ENCODE data around the gene LMAN2. TPM values are rescaled to one million over a fixed set of nuclear protein-coding genes. Genes with fewer than 3 reads are reported as not detected.

The LMAN2 gene
- total RNA-seq, 6 experiments from 2014 or later, result 103 to 297 (median 160) TPM

DNA sequence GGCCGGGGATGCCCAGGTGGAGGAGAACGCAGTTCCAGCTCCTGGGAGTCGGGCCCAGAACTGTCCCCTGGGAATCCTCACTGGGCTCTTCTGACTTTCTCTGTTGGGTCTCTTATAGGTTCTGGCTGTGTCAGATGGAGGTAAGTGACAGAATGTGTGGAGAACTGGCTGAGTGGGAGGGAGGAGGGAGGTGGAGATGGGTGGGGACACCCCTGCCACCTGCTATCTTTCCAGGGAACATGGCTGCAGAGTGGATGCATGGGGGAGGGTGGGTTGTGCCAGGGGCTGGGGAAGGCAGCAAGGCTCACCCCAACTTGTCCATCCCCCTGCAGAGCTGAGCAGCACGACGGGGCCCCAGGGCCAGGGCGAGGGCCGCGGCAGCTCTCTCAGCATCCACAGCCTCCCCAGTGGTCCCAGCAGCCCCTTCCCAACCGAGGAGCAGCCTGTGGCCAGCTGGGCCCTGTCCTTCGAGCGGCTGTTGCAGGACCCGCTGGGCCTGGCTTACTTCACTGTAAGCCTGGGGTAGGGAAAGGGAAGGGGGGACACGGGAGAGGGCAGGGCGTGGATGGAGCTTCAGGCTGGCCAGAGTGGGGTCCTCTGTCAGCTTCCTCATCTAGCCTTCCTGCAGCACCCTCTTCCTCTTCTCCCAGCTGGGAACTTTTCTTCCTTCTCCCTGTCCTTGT lies 14.5 kb upstream of the LMAN2 start:
- 86% methylated on average over 5 of the region's 14 CpGs for WGBS (ENCODE audit: insufficient coverage, low coverage, low lambda C conversion rate, missing lambda C conversion rate)
- Histone ChIP-seq H3K36me3 (no peaks in the 10 kb centered on the region), H3K4me1 (peaks cover 0 to 66% (median 31%) of the 10 kb centered on the region in 4 donors), H3K9me3 (no peaks in the 10 kb centered on the region), H3K27ac (peak overlapping the region; percentile 71 to 93 (median 93)), H3K4me3 (no peak overlapping the region), H3K27me3 (no peaks in the 10 kb centered on the region)
- ATAC-seq (no peak), DNase-seq (peak in 1 of 3 donors; percentile 53)
- TF ChIP-seq POLR2A (IDR thresholded peaks at IDR 0.05), result no peak
- TF ChIP-seq, protein P1, sequence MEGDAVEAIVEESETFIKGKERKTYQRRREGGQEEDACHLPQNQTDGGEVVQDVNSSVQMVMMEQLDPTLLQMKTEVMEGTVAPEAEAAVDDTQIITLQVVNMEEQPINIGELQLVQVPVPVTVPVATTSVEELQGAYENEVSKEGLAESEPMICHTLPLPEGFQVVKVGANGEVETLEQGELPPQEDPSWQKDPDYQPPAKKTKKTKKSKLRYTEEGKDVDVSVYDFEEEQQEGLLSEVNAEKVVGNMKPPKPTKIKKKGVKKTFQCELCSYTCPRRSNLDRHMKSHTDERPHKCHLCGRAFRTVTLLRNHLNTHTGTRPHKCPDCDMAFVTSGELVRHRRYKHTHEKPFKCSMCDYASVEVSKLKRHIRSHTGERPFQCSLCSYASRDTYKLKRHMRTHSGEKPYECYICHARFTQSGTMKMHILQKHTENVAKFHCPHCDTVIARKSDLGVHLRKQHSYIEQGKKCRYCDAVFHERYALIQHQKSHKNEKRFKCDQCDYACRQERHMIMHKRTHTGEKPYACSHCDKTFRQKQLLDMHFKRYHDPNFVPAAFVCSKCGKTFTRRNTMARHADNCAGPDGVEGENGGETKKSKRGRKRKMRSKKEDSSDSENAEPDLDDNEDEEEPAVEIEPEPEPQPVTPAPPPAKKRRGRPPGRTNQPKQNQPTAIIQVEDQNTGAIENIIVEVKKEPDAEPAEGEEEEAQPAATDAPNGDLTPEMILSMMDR (IDR thresholded peaks at IDR 0.05), result no peak
- intact Hi-C loops (cut with DNase I), result no loop called here

DNA sequence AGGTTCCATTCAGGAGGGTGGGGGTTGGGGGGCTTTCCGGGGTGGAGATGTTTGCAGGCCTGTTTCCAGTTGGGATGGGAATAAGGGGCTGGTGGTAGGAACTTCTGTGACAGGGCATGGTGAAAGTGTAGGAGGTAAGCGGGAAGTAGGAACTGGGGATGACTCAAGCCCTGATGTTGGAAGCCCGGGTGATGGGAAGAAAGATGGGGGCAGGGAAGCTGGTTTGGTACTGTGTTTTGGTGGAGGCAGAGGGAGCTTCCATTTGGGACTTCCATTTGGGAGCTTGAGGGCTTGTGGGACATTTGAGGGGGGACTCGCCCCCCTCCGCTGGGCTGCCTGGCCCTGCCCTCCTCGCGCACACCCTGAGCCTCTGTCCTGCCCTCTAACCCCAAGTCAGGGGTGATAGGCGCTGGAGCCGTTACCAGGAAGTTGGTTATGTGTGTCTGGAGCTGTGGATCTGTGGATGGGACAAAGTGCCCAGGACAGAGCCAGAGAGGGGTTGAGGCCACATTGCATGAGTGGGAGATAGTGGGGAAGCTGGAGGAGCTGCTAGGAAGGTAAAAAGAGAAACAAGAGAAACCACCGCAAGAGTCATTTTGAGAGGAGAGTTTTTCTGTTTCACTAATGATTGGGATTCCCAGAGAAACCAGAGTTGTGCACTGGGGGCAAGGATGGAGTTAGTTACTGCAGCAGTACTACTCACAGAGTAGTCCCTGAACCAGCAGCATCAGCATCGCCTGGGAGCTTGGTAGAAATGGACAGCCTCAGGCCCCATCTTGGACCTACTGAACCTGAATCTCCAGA lies 12.9 kb upstream of the LMAN2 start:
- H3K27me3 ChIP-seq, result no peaks in the 10 kb centered on the region
- H3K4me1 ChIP-seq, result peaks cover 0 to 63% (median 33%) of the 10 kb centered on the region in 4 donors
- WGBS (ENCODE audit: insufficient coverage, low coverage, low lambda C conversion rate, missing lambda C conversion rate), result 51% methylated on average over 6 of the region's 11 CpGs
- DNase-seq (peak in 1 of 3 donors; percentile 37), ATAC-seq (no peak)
- H3K36me3 ChIP-seq, result no peaks in the 10 kb centered on the region
- no peak overlapping the region for H3K27ac ChIP-seq
- intact Hi-C loops (cut with DNase I), result no loop called here
- no peak overlapping the region for H3K4me3 ChIP-seq
- TF ChIP-seq, protein P1 (IDR thresholded peaks at IDR 0.05), result no peak
- no peak for TF ChIP-seq POLR2A (IDR thresholded peaks at IDR 0.05)
- H3K9me3 ChIP-seq, result no peaks in the 10 kb centered on the region

DNA sequence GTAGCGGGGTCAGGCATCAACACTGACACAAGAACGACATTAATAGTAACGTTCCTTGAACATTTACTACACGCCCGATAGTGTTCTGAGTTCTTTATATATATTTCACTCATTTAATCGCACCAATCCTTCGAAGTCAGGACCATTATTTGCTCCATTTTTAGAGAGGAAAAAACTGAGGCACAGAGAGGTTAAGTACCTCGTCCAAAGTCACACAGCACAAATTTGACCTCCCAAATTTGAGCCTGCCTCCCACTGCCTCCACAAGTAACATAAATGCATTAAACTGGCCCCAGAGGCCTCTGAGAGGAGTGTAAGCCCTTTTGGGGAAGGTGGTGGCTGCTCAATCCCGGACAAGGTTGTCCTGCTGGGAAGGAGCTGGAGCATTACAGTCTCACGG lies 12.1 kb upstream of the LMAN2 start:
- Histone ChIP-seq H3K4me1 (peaks cover 0 to 63% (median 33%) of the 10 kb centered on the region in 4 donors), H3K27ac (peak overlapping the region in 1 of 3 donors; percentile 94), H3K27me3 (no peaks in the 10 kb centered on the region), H3K4me3 (peak overlapping the region; percentile 44 to 68 (median 58)), H3K9me3 (no peaks in the 10 kb centered on the region), H3K36me3 (no peaks in the 10 kb centered on the region)
- intact Hi-C loops (cut with DNase I), result no loop called here
- DNase-seq (peak in 1 of 3 donors; percentile 11), ATAC-seq (no peak)
- WGBS (ENCODE audit: insufficient coverage, low coverage, low lambda C conversion rate, missing lambda C conversion rate), result 32% methylated on average over 10 of the region's 10 CpGs
- TF ChIP-seq, protein P1 (IDR thresholded peaks at IDR 0.05), result no peak
- no peak for TF ChIP-seq POLR2A (IDR thresholded peaks at IDR 0.05)

DNA sequence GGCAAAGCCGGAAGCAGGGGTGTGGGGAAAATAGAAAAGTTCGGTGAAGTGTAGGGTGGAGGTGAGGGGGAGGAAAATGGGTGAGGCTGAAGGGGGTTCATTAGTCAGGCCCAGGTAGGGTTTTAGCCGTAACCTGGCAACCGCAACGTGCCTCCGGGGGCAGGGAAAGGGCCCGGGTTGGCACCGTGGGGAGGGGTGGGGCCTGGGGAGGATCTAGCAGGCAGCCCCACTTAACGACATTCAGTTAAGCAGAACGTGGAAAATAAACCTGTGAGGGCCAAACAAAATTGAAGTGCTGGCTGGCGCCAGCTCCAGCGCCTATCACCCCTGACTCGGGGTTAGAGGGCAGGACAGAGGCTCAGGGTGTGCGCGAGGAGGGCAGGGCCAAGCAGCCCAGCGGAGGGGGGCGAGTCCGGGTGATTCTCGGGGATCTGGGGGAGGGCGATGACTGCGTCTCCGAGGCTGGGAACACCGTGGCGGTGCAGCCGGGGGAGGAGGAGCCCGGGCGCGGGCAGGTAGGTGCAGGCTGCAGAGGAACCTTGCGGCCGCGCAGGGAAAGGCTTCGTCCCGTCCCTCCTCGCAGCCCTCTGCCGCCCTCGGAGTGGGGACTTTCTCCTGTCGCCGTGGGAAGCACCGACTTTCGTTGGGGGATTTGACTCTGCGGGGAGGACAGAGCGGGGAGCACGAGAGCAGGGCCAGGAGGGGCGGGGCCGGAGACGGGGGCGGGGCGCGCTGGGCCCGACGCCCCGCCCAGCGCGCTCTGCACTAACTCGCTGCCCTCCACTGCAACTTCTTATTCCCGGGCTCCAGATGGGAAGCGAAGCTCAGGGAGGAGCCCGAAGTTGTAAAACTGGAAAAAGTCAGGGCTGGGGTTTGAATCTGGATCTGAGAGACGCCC lies 11.4 kb upstream of the LMAN2 start:
- DNase-seq, result peak; percentile 72 to 90 (median 86)
- WGBS (ENCODE audit: insufficient coverage, low coverage, low lambda C conversion rate, missing lambda C conversion rate), result 6% methylated on average over 33 of the region's 59 CpGs
- Histone ChIP-seq H3K4me3 (peak overlapping the region; percentile 44 to 68 (median 58)), H3K4me1 (peaks cover 0 to 63% (median 33%) of the 10 kb centered on the region in 4 donors), H3K9me3 (no peaks in the 10 kb centered on the region), H3K27ac (peak overlapping the region; percentile 56 to 94 (median 70)), H3K36me3 (no peaks in the 10 kb centered on the region), H3K27me3 (no peaks in the 10 kb centered on the region)
- TF ChIP-seq POLR2A (IDR thresholded peaks at IDR 0.05), result no peak
- TF ChIP-seq, protein P1 (IDR thresholded peaks at IDR 0.05), result no peak
- peak; percentile 54 to 67 (median 62) for ATAC-seq
- intact Hi-C loops (cut with DNase I), result no loop called here

Measured in right lobe of liver (tissue), 6 donors.